ENCODE data around the gene SOS1. TPM values are rescaled to one million over a fixed set of nuclear protein-coding genes. Genes with fewer than 3 reads are reported as not detected.

SOS1 gene
- total RNA-seq, 6 experiments from 2014 or later = 9.6 to 20.1 (median 16.5) TPM

- no peak for TF ChIP-seq POLR2A (IDR thresholded peaks at IDR 0.05)
- TF ChIP-seq, protein P1, sequence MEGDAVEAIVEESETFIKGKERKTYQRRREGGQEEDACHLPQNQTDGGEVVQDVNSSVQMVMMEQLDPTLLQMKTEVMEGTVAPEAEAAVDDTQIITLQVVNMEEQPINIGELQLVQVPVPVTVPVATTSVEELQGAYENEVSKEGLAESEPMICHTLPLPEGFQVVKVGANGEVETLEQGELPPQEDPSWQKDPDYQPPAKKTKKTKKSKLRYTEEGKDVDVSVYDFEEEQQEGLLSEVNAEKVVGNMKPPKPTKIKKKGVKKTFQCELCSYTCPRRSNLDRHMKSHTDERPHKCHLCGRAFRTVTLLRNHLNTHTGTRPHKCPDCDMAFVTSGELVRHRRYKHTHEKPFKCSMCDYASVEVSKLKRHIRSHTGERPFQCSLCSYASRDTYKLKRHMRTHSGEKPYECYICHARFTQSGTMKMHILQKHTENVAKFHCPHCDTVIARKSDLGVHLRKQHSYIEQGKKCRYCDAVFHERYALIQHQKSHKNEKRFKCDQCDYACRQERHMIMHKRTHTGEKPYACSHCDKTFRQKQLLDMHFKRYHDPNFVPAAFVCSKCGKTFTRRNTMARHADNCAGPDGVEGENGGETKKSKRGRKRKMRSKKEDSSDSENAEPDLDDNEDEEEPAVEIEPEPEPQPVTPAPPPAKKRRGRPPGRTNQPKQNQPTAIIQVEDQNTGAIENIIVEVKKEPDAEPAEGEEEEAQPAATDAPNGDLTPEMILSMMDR (IDR thresholded peaks at IDR 0.05) = no peak
- Histone ChIP-seq H3K27me3 (no peaks in the 10 kb centered on the region), H3K4me1 (no peaks in the 10 kb centered on the region), H3K4me3 (no peak overlapping the region), H3K36me3 (peaks cover 0 to 23% (median 4%) of the 10 kb centered on the region in 4 donors), H3K27ac (no peak overlapping the region), H3K9me3 (no peaks in the 10 kb centered on the region)
- DNase-seq (no peak), ATAC-seq (no peak)
- intact Hi-C loops (cut with DNase I) = no loop called here
- 86% methylated on average over 2 of the region's 2 CpGs for WGBS (ENCODE audit: insufficient coverage, low coverage, low lambda C conversion rate, missing lambda C conversion rate)
Observed at GRCh38 chr2:38991899-38992298, 129.0 kb downstream of the SOS1 start.

DNA sequence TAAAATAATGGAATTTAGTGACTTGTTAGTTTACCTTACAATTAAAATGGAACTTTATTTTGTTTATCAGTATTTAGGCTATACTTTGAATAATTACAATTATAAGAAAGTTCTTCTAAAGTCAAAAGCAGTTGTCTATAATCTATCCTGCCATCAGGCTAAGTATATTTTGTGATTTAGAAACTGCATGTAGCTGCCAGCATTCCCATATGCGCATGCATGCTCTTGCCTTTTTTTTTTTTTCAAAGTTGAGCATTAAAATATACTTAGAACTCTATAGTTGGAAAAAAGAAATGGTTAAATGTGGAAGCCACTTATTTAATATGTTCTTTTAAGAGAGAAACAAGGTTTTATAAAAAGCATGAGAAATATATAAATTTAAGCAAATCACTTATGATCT is 132.1 kb downstream of the SOS1 start:
- H3K4me3 ChIP-seq = no peak overlapping the region
- H3K9me3 ChIP-seq = no peaks in the 10 kb centered on the region
- no peaks in the 10 kb centered on the region for H3K4me1 ChIP-seq
- no peak overlapping the region for H3K27ac ChIP-seq
- H3K36me3 ChIP-seq = peaks cover 0 to 25% (median 5%) of the 10 kb centered on the region in 4 donors
- TF ChIP-seq, protein P1 (IDR thresholded peaks at IDR 0.05) = no peak
- TF ChIP-seq POLR2A (IDR thresholded peaks at IDR 0.05) = no peak
- no peak for ATAC-seq
- no peaks in the 10 kb centered on the region for H3K27me3 ChIP-seq
- WGBS (ENCODE audit: insufficient coverage, low coverage, low lambda C conversion rate, missing lambda C conversion rate) = 100% methylated on average over 1 of the region's 1 CpG
- intact Hi-C loops (cut with DNase I) = no loop called here
- DNase-seq = no peak

DNA sequence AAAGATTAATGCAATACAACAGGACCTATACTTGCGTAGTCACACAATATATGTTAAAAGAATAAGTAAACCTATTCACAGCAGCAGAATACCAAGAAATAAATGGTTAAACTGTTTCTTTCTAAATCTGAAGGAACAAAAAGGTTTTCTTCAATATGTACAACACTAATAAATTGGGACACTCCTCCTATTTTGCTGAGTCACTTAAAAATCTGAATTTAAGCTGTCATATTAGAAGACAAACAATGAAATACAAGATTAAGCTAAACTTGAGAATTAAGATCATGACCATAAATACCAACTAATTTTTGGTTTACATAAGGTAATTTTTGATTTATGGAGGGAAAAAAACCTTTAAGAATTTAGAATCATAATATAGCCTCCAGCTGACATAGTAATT is 138.4 kb downstream of the SOS1 start:
- DNase-seq = no peak
- ATAC-seq = no peak

DNA sequence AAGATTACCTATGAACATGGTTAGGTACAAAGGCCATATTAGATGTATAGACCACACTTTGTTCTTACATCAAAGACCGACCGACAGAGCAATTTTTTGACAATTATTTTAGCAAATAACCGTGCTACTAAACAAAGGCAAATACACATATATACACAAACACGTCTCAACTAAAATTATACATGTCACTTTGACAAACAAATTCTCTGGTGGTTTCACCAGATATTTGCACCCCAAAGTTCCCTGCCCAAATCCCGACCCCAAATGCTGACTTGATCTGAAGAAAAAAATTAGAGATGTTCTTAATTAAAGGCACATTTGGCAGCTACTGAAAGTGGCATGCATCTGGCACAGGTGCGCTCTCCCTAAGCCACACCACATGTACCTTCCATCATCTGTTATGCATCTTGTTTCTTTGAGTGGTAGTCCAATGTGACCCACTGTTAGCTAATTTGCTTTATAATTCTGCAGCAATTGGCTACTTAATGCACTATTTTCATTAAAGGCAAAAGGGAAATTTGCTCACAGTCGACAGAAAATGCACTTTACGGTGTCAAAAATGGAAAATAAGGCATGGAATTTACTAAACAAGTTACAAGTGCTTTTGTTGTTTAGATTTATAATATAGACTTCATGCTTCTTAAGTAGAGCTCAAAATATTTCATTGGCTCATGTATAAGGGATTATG is 139.0 kb downstream of the SOS1 start:
- peaks cover 0 to 22% (median 2%) of the 10 kb centered on the region in 4 donors for H3K36me3 ChIP-seq
- no peak overlapping the region for H3K27ac ChIP-seq
- intact Hi-C loops (cut with DNase I) = no loop called here
- no peaks in the 10 kb centered on the region for H3K27me3 ChIP-seq
- H3K4me1 ChIP-seq = no peaks in the 10 kb centered on the region
- TF ChIP-seq, protein P1 (IDR thresholded peaks at IDR 0.05) = no peak
- TF ChIP-seq POLR2A (IDR thresholded peaks at IDR 0.05) = no peak
- DNase-seq (no peak), ATAC-seq (no peak)
- no peak overlapping the region for H3K4me3 ChIP-seq
- 90% methylated on average over 8 of the region's 8 CpGs for WGBS (ENCODE audit: insufficient coverage, low coverage, low lambda C conversion rate, missing lambda C conversion rate)
- H3K9me3 ChIP-seq = no peaks in the 10 kb centered on the region

More for the DNA sequence above, 138.4 kb downstream of the SOS1 start:
- 100% methylated on average over 1 of the region's 1 CpG for WGBS (ENCODE audit: insufficient coverage, low coverage, low lambda C conversion rate, missing lambda C conversion rate)
- intact Hi-C loops (cut with DNase I) = no loop called here
- Histone ChIP-seq H3K27ac (no peak overlapping the region), H3K9me3 (no peaks in the 10 kb centered on the region), H3K4me1 (no peaks in the 10 kb centered on the region), H3K27me3 (no peaks in the 10 kb centered on the region), H3K4me3 (no peak overlapping the region), H3K36me3 (peaks cover 0 to 24% (median 2%) of the 10 kb centered on the region in 4 donors)
- no peak for TF ChIP-seq POLR2A (IDR thresholded peaks at IDR 0.05)
- TF ChIP-seq, protein P1 (IDR thresholded peaks at IDR 0.05) = no peak

Data from right lobe of liver (tissue), 6 donors.